Myocyte (in vitro differentiated cells): ENCODE measurements around the gene OSBPL8. TPM values are rescaled to one million over a fixed set of nuclear protein-coding genes. Genes with fewer than 3 reads are reported as not detected.
"Not testable (repeated sequence)": the region's sequence is repeated elsewhere in the genome, so short reads cannot be mapped to it uniquely, and the experiment has no call there.

Experiments
- DNase-seq: peaks from one replicate; pipeline ENCODE4 v3.0.0-alpha.2; 2012; ENCODE audit warnings: low read depth
- total RNA-seq: library from RNA; depleted of rRNA; stranded (reverse); fragments of >200 nt; gene quantifications from 2 replicates; pipeline ENCODE4 v1.2.3, GENCODE V29; 2014

OSBPL8 gene
- total RNA-seq, 1 donor from 2014 or later: 65.4 TPM

GRCh38 chr12:76422543-76423438 is 136.8 kb downstream of the OSBPL8 start:
- no peak for DNase-seq

- no peak for DNase-seq
Observed at GRCh38 chr12:76422154-76422542, 137.4 kb downstream of the OSBPL8 start.

GRCh38 chr12:76421046-76421445 is 138.5 kb downstream of the OSBPL8 start:
- DNase-seq: no peak

GRCh38 chr12:76420222-76420621 is 139.3 kb downstream of the OSBPL8 start:
- DNase-seq: no peak

- no peak for DNase-seq
Observed at GRCh38 chr12:76417116-76417515, 142.5 kb downstream of the OSBPL8 start.

GRCh38 chr12:76413121-76413520 is 146.4 kb downstream of the OSBPL8 start:
- DNase-seq: no peak

- no peak for DNase-seq
Observed at GRCh38 chr12:76410781-76411180, 148.8 kb downstream of the OSBPL8 start.

GRCh38 chr12:76410371-76410770 is 149.2 kb downstream of the OSBPL8 start:
- no peak for DNase-seq

GRCh38 chr12:76409074-76409473 is 150.5 kb downstream of the OSBPL8 start:
- DNase-seq: no peak

GRCh38 chr12:76407710-76408109 is 151.9 kb downstream of the OSBPL8 start:
- no peak for DNase-seq

- DNase-seq: no peak
Observed at GRCh38 chr12:76402259-76402658, 157.3 kb downstream of the OSBPL8 start.

GRCh38 chr12:76400136-76400535 is 159.4 kb downstream of the OSBPL8 start:
- no peak for DNase-seq

GRCh38 chr12:76399040-76399439 is 160.5 kb downstream of the OSBPL8 start:
- peak; percentile 20 for DNase-seq

- DNase-seq: peak; percentile 35
Observed at GRCh38 chr12:76398106-76398505, 161.5 kb downstream of the OSBPL8 start.

GRCh38 chr12:76391461-76391860 is 168.1 kb downstream of the OSBPL8 start:
- DNase-seq: no peak

- no peak for DNase-seq
Observed at GRCh38 chr12:76387614-76388013, 172.0 kb downstream of the OSBPL8 start.

- no peak for DNase-seq
Observed at GRCh38 chr12:76384560-76384959, 175.0 kb downstream of the OSBPL8 start.

GRCh38 chr12:76383988-76384387 is 175.6 kb downstream of the OSBPL8 start:
- DNase-seq: no peak

GRCh38 chr12:76379261-76379660 is 180.3 kb downstream of the OSBPL8 start:
- no peak for DNase-seq

GRCh38 chr12:76376876-76377275 is 182.7 kb downstream of the OSBPL8 start:
- not testable (repeated sequence) for DNase-seq

- DNase-seq: no peak
Observed at GRCh38 chr12:76375939-76376338, 183.6 kb downstream of the OSBPL8 start.

GRCh38 chr12:76375470-76375869 is 184.1 kb downstream of the OSBPL8 start:
- no peak for DNase-seq

GRCh38 chr12:76374386-76375020 is 185.1 kb downstream of the OSBPL8 start:
- no peak for DNase-seq
